NOMO-1 (cell line): ENCODE measurements around the gene CHN2.
A peak's percentile ranks its signal among the peaks of the same experiment; 100 is the strongest.
"Not testable (repeated sequence)": the region's sequence is repeated elsewhere in the genome, so short reads cannot be mapped to it uniquely, and the experiment has no call there.

Experiments used
- DNase-seq, 2 experiments: peaks; one replicate each; lab custom pipeline; 2025; ENCODE audit not compliant: unreplicated experiment in 2 of 2; lab: John Stamatoyannopoulos, UW

The CHN2 gene

GRCh38 chr7:29254591-29254990 lies 60.0 kb downstream of the CHN2 start:
- DNase-seq: no peak

DNA sequence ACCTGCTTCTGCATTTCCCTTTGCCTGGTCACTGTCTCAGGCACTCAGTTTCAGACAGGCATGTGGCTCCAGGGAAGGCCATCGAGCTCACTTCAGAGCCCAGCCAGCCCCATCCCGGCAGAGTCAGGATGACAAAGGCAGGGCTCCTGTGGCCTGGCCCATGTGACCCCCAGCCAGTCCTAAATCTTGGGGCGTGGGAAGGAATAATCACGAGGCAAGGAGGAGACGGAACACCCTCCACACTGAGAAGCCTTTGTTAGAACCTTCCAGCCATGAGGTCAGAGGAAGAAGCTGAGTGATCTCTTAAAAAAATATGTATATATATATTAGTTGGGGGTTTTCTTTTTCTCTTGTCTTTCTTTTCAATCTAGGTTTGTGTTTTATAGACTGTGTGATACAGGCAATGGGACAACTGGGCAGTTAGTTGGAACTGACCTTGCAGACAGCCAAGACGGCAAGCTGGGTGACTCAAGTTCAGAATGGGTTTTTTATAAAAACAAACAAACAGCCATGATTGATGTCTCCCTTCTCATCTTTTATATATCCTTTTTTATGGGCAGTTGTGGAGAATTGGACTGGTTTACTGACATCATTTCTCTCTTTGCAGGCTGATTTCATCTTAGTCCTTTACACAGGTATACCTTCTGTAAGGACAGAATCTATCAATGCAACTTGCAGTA lies 60.8 kb downstream of the CHN2 start:
- DNase-seq: no peak

GRCh38 chr7:29255906-29256692 lies 61.5 kb downstream of the CHN2 start:
- no peak for DNase-seq

DNA sequence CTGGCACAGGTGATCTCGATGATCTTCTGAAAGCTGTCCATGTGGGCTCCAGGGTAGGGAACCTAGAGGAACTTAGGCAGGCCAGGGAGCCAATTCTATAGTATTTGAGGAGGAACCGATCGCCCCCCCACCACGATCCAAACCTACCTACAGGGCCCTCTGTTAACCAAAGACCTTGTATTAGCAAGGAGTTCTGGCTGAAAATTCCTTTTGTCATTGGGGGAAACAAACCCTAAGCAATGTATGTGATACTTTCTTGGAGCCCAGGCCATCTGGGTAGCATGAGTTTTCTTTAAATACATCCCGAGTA lies 62.1 kb downstream of the CHN2 start:
- no peak for DNase-seq

GRCh38 chr7:29258951-29259350 lies 64.4 kb downstream of the CHN2 start:
- DNase-seq: no peak

- DNase-seq: no peak
Measured at GRCh38 chr7:29262191-29262917, 67.8 kb downstream of the CHN2 start.

DNA sequence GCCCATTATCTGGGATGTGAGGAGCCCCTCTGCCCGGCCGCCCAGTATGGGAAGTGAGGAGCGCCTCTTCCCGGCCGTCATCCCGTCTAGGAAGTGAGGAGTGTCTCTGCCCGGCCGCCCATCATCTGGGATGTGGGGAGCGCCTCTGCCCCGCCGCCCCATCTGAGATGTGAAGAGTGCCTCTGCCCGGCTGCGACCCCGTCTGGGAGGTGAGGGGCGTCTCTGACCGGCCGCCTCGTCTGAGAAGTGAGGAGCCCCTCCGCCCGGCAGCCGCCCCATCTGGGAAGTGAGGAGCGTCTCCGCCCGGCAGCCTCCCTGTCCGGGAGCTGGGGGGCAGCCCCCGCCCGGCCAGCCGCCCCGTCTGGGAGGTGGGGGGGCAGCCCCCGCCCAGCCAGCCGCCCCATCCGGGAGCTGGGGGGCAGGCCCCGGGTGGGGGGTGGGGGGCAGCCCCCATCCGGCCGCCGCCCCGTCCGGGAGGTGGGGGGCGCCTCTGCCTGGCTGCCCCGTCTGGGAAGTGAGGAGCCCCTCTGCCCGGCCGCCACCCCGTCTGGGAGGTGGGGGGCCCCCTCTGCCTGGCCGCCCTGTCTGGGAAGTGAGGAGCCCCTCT lies 69.1 kb downstream of the CHN2 start:
- not testable (repeated sequence) for DNase-seq

- DNase-seq: no peak
Measured at GRCh38 chr7:29265208-29265923, 70.8 kb downstream of the CHN2 start.

GRCh38 chr7:29269935-29270334 lies 75.4 kb downstream of the CHN2 start:
- peak in 1 of 2 experiments; percentile 43 for DNase-seq

GRCh38 chr7:29270594-29271318 lies 76.2 kb downstream of the CHN2 start:
- peak; percentile 73 to 78 for DNase-seq

- no peak for DNase-seq
Measured at GRCh38 chr7:29271319-29271658, 76.7 kb downstream of the CHN2 start.

DNA sequence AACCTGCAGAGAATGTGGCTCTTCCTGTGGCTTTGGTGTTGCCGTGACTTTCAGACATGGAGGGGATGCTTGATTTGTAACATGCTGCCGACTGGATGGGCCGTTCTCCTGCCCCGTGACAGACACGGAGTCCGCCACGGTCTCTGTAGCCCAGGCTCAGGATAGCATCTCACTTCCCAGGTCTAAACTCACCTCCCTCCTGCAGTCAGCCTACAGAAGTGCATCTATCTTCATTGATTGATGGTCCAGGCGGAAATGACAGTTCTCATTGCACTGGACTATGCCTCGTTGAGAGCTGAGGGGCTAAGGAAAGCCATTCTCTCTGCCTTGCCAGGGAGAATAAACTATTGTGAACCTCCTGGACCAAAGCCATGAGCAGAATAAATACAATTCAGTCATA lies 77.5 kb downstream of the CHN2 start:
- no peak for DNase-seq

GRCh38 chr7:29274146-29275017 lies 79.8 kb downstream of the CHN2 start:
- peak in 1 of 2 experiments; percentile 37 for DNase-seq

DNA sequence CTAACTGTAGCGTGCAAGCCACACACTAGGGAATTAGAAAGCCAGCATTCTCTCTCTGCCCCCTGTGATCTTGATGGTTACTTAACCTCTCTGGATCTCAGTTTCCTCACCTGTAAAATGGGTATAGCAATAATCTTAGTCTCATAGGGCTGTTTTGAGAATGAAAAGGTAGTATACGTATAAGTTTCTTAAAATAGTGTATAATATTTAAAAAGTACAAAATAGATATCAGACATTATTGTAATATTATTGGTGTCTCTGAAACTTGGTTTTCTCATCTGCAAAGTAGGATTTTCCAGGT lies 80.4 kb downstream of the CHN2 start:
- no peak for DNase-seq

GRCh38 chr7:29275493-29275892 lies 80.9 kb downstream of the CHN2 start:
- DNase-seq: no peak

DNA sequence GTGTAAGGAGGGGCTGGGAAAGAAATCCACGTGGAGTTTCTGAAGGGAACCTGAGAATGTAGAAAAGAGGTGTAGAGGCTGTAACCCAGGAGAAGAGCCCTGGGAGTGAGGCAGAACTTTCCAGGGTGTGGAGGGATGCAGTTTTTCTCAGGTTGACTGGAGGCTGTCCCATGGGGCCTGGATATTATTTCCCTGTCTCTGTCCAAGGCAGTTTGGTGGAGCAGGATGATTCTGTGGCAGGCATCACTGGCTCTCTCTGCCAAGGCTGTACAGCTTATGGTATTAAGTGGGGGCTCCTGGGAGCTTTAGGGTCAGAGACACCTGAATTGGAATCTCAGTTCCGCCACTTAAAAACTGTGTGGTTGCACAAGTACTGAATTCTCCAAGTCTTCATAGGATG lies 81.6 kb downstream of the CHN2 start:
- no peak for DNase-seq

- DNase-seq: no peak
Measured at GRCh38 chr7:29276806-29277205, 82.2 kb downstream of the CHN2 start.

GRCh38 chr7:29277436-29278215 lies 83.1 kb downstream of the CHN2 start:
- DNase-seq: no peak
